Measurements from ENCODE around the gene SIPA1L3.

The SIPA1L3 gene

DNA sequence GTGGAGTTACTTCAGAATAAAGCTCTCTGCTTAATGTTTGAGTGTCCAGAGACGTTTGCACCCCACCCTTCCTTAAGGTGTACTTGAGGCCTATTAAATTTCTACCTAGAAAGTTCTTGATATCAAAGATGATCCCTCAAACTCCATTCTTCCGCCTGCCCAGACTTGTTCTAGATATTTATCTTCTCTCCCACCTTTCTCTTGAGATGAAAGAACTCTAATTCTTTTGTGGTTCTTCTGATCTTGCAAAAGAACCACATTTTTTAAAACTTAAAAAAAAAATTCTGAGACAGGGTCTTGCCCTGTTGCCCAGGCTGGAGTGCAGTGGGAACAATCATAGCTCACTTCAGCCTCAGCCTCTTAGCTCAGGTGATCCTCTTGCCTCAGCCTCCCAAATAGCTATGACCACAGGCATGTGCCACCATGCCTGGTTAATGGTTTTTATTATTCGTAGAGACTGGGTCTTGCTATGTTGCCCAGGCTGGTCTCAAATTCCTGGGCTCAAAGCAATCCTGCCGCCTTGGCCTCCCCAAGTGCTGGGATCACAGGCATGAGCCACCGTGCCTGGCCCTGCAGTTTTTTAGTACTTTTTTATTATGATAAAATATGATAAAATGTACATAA lies 94.3 kb downstream of the SIPA1L3 start:
- no peak for DNase-seq (ENCODE audit: low read depth)

DNA sequence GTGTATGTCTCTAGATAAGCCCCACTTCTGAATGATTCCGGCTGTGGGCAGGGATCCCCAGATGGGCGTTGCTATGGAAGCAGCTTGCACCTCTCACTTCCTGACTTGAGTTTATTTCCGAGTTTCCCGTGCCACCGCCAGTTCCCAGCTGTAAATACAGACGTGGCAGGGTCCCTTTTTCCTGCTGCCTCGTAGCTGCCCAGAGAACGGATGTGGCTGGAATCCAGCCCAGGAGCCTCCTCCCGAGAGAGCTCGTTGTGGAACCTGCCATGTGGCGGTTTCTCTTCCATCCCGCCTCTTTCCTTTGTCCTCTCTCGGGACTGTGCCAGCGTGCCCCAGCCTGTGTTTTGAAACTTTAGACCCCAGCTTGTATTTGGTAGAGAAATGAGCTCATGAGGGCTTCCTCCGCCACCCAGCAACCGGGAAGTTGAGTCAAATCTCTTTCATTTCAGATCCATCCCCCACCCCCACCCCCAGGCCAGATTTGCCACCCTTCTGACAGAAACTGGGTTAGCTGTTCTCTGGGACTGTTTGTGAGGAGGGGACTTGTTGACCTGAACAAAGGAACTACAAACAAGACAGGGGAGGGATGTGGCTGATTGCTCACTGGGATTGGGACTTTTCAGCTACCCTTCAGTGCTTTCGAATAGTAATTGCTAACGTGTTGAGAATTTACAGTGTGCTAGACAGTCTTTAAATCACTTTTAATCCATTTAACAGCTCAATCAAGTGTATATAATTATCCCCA lies 96.6 kb downstream of the SIPA1L3 start:
- peak; percentile 2 for DNase-seq (ENCODE audit: low read depth)

DNA sequence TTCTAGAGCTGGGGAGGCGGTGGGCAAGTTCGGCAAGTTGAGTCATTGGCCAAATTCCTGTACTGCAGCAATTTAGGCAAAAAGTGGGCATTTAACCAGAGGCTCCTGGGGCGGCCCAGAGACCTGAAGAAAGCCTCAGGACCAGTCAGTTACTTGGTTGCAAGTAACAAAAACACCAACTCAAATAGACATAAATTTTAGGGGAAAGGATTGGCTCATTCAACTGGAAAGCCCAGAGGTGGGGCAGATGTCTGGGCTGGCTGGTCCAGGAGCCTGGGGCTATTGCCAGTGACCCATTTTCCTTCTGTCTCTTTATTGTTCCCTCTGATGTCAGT lies 97.1 kb downstream of the SIPA1L3 start:
- DNase-seq (ENCODE audit: low read depth), result no peak

DNA sequence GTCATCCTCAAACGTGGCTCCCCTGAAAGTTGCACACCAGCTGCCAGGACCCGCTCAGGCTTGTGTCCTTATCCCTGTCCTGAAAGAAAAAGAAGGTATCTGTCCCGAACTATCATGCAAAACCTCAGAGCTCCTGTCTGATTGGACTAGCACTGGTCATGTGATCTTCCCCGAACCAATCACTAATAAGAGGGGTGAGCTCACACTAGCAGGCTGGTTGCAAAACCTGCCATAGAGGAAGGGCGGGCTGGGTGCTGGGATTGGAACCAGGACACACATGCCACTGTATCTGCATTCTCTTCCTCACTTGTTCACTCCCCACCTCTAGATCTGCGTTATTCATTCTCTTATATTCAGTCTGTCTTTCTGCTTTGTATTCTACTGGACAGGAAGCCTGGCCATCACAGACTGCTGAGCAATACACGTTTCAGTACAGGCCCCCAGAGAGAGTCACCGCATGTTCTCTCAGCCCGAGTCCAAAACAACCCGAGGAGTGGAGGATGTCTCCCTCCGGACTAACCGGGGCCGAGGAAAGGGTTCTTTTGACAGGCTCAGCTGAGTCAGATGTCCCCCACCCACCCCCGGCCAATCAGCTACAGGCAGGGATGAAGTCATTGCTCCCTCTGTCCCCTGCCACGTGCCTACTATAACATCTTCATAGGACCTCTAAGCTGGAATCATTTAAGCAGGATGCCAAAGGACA lies 97.7 kb downstream of the SIPA1L3 start:
- no peak for DNase-seq (ENCODE audit: low read depth)

DNA sequence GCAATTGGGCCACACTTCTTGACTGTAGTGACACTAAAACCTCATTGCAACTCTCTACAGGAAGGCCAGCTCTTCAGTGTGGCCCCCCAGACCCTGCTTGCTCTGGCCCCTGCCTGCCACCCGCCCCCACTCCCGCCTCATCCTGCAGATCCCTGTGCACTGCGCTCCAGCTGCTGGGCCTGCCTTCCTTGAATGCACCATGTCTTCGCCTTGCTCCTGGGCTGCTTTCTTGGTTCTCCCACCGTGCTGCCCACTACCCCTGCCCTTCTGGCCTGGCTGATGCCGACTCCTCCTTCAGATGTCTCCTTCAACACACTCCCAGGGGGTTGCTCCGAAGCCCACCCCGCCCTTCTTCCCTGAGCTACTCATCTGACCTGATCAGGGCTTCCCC lies 98.2 kb downstream of the SIPA1L3 start:
- DNase-seq (ENCODE audit: low read depth), result no peak

DNA sequence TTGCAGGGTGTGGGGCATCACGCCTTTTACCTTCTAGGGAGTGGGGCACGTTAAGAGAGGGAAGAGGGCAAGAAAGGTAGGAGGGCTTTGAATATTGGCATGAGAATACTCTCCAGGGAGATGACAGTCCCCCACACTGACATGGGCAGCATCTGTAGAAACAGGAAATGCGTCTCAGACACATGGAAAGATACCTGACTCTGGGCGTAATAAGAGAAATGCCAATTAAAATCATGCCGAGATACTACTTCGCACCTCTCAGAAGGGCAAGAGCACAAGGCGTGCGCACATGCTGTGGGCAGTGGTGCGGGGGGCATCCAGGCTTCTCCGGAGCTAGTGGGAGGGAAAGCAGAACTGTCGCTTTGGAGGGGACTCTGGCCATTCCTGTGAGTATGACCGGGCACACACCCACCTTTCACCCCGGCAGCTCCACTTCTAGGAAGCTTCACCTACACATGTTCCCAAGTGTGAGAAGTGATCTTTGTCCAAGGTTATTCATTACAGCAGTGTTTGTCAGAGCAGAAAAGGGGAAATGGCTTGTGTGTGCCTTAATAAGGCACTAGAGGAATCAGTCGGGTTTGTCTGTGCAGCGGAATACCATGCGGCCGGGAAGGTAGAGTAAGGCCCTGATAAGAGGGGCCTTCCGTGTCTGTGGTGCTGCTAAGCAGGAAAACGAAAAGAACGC lies 99.5 kb downstream of the SIPA1L3 start:
- no peak for DNase-seq (ENCODE audit: low read depth)

DNA sequence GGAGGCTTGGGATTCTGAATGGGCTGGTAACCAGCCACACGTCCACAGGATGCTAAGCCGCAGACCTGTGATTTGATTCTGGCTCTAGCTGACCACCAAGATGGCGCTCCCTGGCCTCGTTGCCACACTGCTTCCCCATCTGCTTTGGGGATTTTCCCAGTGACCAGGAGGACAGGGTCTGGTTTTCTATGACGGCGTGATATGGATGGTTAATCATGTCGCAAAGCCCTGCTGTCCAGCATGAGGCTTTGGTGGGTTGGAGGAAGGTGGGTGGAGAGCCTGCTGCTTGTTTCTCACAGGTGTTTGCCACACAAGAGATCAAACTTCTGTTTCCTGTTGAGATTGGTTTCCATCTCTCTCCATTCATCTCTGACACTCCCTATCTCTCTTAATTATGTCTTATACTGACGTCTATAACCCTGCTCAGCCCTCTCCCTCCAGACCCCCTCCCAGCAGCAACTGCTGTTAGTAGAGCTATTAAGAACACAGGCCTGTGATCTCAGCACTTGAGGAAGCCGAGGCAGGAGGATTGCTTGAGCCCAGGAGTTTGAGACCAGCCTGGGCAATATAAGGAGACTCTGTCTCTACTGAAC lies 102.7 kb downstream of the SIPA1L3 start:
- no peak for DNase-seq (ENCODE audit: low read depth)

DNA sequence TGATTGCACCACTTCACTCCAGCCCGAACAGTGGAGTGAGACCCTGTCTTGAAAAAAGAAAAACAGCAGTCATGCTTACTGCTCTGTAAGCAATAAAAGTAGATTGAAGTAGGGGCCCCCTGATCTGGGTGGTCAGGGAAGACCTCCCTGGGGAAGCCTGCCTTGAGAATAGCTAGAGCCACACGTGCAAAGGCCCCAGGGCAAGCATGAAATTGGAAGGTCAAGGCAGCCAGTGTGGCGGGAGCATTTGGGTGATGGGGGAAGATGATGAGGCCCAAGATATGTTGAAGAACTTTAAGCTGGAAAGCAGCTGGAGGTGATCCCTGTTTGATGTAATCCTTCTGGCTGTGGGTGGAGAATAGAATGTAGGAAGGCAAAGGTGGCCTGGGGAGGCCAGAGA lies 104.4 kb downstream of the SIPA1L3 start:
- no peak for DNase-seq (ENCODE audit: low read depth)

DNA sequence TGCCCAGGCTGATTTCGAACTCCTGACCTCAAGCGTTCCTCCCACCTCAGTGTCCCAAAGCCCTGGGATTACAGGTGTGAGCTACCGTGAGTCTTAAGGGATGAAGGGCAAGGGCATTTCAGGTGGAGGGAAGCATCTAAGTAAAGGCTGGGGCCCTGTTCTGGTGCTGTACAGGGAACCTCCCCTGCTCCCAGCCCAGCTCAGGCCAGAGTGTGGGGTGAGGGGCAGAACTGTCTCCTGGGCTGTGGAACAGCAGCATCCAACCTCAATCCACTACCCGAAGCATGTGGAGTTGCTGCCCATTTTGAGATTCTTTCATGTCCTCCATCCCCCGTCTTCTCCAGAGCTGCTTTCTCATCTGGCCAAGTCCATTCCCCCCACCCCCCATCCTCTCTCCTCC lies 105.3 kb downstream of the SIPA1L3 start:
- DNase-seq (ENCODE audit: low read depth), result no peak

DNA sequence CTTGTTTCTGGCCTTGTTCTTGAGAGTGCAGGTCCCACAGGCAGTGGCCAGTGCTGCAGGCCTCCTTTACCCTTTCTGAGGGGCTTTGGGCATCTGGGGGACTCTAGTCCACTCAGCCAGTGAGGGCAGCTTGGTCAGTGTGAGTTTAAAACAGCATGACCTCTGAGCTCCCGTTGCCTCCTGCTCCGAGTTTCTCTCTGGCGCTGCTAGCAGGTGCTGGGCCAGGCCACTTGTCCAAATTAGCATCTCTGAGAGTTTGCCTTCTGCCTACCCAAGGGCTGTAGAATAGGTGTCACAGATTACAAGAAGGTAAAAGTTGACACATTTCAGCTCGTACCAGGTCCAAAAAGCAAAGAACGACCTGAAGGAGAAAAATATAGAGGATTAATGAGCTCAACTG lies 105.9 kb downstream of the SIPA1L3 start:
- DNase-seq (ENCODE audit: low read depth), result no peak

DNA sequence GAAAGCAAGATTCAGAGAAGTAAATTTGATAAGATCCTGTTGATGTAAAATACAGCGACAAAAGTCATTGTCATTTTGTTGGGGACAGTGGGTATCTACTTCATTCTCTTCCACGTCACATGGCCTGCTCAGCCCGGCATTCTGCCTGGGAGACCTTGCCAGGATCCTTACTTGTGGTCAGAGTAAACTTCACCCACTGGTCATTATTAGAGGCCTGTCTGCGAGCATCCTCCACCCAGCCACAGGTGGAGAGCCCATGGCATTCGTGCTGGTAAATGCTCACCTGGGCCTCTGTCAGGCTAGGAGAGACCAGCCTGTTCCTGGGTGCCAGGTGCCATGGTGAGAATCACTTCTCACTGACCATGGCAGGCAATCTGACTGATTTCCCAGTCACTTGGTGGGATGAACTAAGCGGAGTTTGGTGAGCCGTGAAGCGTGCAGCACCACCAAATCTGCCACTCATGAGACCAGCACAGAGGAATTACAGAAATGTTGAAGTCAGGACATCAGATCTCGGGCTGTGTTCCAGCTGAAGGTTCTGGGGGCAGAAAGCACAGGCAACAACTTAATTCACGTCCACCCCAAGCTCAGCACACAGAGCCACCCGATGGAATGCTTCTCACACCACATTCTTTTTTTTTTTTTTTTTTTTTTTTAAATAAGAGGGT lies 107.0 kb downstream of the SIPA1L3 start:
- DNase-seq (ENCODE audit: low read depth), result no peak

DNA sequence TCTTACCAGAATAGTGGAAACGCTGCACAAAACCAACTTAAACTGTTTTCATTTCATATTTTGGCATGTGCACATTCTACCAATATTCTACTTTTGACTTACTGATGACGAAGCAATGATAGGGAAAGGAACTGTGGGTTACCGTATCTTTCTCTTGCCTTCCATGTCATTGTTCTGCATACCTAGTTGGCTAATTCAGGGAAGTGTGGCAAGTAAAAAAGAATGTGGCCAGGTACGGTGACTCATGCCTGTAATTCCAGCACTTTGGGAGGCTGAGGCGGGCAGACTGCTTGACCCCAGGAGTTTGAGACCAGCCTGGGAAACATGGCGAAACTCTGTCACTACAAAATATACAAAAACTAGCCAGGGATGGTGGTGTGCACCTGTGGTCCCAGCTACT lies 108.2 kb downstream of the SIPA1L3 start:
- no peak for DNase-seq (ENCODE audit: low read depth)

DNA sequence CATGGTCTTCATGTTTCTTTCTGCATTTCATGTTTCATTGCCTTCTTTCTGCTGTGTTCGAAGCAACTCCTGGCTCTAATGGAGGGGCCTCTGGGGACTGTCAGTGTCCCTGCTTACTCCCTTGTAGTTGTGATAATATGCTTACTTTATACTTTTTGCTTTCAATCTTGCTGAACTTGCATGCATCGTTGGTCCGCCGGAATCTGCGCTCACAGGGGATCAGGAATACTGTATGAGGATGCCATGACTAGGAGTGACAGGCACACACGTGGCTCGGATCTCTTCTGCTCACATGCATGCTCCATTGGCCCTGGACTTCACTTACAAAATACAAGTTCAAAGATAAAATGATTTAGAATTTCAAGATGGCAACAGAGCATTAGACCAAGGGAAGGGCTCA lies 108.8 kb downstream of the SIPA1L3 start:
- DNase-seq (ENCODE audit: low read depth), result no peak

DNA sequence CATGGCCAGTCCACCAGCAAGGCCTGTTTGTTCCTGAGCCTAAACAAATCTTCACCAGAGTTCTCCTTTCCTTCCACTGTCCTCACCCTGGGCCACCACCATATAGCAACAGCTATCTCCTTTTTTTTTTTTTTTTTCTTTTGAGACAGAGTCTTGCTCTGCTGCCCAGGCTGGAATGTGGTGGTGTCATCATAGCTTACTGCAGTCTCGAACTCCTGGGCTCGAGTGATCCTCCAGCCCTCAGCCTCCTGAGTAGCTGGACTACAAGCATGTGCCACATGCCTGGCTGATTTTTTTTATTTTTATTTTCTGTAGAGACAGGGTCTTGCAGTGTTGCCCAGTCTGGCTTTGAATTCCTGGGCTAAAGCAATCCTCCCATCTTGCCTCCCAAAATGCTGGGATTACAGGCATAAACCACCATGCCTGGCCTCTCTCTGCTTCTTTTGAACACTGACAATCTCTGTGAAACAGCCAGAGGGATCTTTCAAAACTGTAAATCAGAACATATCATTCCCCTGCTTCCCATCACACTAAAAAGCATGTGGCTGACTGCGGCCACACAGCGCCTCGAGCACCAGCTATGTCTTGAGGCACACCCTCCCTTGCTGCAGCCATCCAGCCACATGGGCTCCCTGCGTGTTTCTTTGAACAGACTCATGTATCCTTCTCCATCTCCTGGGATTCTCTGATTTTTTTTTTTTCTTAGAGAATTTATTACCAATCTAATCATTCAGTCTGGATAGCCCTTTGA lies 110.6 kb downstream of the SIPA1L3 start:
- no peak for DNase-seq (ENCODE audit: low read depth)

DNA sequence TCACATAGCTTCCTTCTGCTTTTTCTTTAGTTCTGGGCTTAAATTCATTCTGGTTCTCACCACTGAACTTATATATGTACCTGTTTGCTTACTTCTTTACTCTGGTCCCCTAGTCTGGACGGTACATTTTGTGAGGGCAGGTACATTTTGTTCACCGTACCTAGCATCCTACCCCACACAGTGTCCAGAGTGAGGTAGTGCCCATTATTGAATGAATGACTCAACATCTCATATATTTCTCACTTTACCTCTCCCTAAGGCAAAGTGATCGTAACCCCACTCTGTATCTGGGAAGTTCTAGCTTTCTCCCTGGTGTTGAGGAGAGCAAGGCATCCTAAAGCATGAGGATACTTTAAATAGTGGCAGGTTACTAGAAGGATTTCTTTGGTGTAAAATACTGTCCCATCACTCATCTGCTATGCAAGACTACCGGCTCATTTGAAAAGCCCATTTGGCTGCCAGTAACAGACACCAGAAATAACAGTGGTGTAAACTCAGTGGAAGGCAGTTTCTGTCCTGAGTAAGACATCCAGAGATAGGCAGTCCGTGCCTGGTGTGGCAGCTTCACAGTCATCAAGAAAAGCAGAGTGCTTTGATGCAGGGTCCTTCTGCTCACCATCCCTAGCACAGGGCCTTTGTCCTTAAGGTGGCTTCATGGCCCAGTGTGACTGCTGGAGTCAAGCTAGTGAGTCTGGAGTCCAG lies 111.8 kb downstream of the SIPA1L3 start:
- DNase-seq (ENCODE audit: low read depth), result no peak

DNA sequence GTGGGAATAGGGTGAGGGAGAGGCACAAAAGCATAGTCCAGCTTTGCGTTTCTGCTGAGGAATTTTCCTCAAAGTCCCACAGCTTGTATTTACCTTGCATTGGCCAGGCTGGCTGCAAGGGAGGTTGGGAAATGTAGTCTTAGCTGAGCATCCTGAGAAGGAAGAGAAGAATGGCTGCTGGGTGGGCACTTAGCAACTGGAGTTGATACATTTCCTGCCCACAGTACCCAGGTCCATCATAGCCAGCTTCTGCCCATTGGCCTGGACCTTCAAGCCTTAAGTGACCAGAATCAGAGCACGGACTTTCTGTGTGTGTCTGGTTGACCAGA lies 112.4 kb downstream of the SIPA1L3 start:
- DNase-seq (ENCODE audit: low read depth), result no peak

DNA sequence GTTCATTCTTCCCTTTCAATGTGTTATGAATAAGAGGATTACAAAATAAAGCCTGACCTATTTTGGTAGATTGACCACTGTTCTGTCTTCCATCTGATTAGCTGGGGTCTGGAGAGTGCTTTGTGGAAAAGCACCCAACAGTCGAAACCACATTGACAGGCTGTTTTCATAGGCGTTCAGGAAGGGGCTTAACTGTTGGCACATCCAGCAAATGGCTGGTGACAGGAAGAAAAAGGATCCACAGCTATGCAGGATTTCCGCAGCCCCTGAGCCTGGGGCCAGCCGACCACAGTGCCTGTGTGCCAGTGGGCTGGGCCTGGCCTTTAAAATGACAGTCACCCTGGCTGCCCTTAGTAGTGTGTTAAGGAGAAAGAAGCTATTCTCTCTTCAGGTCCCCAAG lies 113.3 kb downstream of the SIPA1L3 start:
- no peak for DNase-seq (ENCODE audit: low read depth)

DNA sequence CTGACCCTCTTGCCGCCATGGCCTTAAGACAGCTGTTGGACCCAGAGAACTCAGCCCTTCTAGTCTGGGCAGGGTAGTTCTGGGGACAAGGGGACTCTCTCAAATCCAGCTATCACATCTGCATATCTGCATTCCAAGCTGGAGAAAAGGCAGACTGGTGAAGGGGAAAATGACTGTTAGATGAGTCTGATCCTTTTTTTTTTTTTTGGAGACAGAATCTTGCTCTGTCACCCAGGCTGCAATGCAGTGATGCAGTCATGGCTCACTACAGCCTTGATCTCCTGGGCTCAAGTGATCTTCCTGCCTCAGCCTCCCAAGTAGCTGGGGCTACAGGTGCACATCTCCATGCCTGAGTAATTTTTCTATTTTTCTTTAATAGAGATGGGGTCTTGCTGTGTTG lies 114.3 kb downstream of the SIPA1L3 start:
- DNase-seq (ENCODE audit: low read depth), result no peak

DNA sequence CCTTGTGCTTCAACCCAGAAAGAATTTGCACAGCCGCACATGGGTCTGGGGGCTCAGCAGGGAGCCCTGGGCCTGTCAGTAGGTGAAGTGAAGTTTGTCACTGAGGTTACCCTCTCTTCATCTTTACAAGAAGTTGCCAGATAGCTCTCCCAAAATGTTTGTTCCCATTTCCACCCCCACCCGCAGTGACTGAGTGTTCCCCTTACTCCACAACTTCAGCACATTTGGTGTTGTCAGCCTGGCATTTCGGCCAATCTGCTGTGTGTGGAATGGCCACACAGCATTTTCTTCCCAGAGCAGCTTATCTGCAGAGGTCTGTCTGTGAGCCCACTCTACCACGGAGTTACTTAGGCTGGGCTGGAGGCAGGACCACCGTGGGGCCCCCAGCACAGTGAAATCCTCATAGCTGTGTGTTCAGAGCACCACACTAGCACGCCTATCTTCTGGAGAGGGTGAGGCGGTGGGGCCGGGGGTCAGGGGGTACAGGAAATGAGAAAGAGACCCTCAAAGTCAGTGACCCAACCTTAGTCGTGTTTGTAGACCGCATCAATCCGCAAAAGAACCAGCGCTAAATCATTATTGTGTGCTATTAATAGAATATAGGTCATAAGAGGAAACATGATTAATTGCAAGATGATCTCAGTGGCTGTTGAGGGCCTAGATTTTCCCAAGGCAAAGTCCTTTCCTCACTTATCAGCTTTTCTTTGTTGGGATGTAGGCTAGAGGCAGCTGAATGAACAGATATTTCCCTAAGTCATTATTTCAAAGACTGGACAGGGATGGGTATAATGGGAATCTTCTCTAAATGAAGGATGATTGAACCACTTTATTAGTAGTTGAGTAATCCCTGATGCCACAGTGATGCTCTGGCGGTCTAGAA lies 116.0 kb downstream of the SIPA1L3 start:
- DNase-seq (ENCODE audit: low read depth), result no peak

All from activated T-helper 9 cell treated with anti-CD3 and anti-CD28 coated beads, Interleukin-2, amount 50 U/mL, for 16 hours (primary cell).